ENCODE measurements around the gene PACS2. TPM values are rescaled to one million over a fixed set of nuclear protein-coding genes. Genes with fewer than 3 reads are reported as not detected.
"Not testable (repeated sequence)": the region's sequence is repeated elsewhere in the genome, so short reads cannot be mapped to it uniquely, and the experiment has no call there.

Gene PACS2
- total RNA-seq, 4 donors from 2014 or later: 59.8 to 97.4 (median 71.2) TPM

DNA sequence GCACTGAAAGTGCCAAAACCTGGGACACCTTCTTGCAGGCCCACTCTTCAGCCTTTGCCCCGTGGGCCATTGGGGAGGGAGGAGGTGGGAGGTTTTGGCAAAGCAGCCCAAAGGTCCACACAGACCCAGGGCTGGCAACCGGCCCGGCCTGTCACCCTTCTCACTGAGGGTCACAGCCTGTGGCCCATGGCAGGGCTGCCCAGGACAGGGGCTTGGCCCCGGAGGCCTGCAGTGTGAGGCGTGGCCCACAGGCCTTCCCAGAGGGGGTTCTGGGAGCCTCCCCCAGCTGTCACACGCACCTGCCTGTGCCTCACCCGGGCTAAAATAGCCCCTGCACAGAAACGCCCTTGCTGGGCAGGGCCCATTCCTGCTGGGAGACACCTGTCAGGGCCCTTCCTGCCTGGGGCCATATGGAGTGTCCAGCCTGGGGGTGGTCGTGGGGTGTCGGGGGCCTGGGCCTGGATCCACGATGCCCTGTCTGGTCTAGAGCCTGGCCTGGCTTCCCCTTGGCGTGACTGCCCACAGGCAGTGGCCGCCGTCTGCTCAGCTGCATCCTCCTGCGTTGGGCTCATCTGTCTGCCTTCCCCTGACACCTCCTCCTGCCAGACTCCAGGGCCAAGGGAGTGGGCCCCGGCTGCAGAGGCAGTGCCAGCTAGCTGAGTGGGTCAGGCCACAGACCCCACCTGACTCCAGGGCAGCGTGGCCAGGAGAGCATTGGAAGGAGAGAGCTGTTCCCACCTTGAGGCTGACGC, 19.2 kb downstream of the PACS2 start:
- 40% methylated on average over 1 of the region's 18 CpGs for WGBS

DNA sequence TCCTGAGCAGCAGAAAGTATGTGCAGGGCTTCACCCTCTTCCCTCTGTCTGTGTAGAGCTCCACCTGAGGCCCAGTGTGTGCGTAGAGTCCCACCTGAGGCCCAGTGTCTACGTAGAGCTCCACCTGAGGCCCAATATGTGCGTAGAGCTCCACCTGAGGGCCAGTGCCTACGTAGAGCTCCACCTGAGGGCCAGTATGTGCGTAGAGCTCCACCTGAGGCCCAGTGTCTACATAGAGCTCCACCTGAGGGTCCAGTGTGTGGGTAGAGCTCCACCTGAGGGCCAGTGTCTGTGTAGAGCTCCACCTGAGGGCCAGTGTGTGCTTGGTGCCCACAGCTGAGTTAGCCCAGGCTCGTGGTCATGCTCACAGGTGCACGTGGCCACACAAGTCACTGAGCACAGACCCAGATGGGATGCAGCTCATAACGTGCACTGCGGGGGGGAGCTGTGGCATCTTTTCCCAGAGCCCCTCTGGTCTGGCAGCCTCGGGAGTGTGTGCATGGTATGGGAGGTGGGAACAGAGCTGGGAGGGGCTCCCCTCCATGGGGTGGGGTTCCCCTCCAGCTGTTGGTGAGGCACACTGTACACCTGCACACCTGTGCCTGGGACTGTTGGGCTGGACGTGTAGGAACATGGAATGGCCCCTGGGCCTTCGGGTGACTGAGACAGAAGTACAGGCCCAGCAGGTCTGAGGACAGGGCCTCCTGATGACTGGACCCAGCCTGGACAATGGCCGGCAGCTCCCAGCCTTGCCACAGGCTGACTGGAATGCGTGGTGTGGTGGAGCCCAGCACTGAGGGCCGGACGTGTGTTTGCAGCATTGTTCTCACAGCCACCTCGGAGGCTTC, 20.1 kb downstream of the PACS2 start:
- DNase-seq (ENCODE audit: extremely low spot score): no peak
- H3K4me3 ChIP-seq: no peak overlapping the region
- WGBS: 77% methylated on average over 3 of the region's 17 CpGs
- intact Hi-C loops (cut with DNase I): no loop called here
- TF ChIP-seq, protein P1, sequence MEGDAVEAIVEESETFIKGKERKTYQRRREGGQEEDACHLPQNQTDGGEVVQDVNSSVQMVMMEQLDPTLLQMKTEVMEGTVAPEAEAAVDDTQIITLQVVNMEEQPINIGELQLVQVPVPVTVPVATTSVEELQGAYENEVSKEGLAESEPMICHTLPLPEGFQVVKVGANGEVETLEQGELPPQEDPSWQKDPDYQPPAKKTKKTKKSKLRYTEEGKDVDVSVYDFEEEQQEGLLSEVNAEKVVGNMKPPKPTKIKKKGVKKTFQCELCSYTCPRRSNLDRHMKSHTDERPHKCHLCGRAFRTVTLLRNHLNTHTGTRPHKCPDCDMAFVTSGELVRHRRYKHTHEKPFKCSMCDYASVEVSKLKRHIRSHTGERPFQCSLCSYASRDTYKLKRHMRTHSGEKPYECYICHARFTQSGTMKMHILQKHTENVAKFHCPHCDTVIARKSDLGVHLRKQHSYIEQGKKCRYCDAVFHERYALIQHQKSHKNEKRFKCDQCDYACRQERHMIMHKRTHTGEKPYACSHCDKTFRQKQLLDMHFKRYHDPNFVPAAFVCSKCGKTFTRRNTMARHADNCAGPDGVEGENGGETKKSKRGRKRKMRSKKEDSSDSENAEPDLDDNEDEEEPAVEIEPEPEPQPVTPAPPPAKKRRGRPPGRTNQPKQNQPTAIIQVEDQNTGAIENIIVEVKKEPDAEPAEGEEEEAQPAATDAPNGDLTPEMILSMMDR (IDR thresholded peaks at IDR 0.05): no peak
- no peak for TF ChIP-seq POLR2A (IDR thresholded peaks at IDR 0.05; ENCODE audit: low read depth)
- TF ChIP-seq EP300 (IDR thresholded peaks at IDR 0.05): no peak
- no peak for TF ChIP-seq POLR2AphosphoS5 (IDR thresholded peaks at IDR 0.05)
- H3K27me3 ChIP-seq: no peaks in the 10 kb centered on the region
- H3K4me1 ChIP-seq: peaks cover 53 to 81% (median 68%) of the 10 kb centered on the region in 4 donors
- H3K36me3 ChIP-seq: no peaks in the 10 kb centered on the region
- H3K9me3 ChIP-seq: no peaks in the 10 kb centered on the region
- H3K27ac ChIP-seq (replicated peaks in 1 of 4): no peak overlapping the region

More for the DNA sequence above, 19.2 kb downstream of the PACS2 start:
- DNase-seq (ENCODE audit: extremely low spot score): no peak
- Histone ChIP-seq H3K27ac (replicated peaks in 1 of 4) (no peak overlapping the region), H3K36me3 (no peaks in the 10 kb centered on the region), H3K4me1 (peaks cover 54 to 81% (median 73%) of the 10 kb centered on the region in 4 donors), H3K27me3 (no peaks in the 10 kb centered on the region), H3K9me3 (no peaks in the 10 kb centered on the region), H3K4me3 (no peak overlapping the region)
- TF ChIP-seq POLR2A (IDR thresholded peaks at IDR 0.05; ENCODE audit: low read depth) (no peak), POLR2AphosphoS5 (IDR thresholded peaks at IDR 0.05) (no peak), EP300 (IDR thresholded peaks at IDR 0.05) (no peak)
- TF ChIP-seq, protein P1 (IDR thresholded peaks at IDR 0.05): no peak
- intact Hi-C loops (cut with DNase I): no loop called here

DNA sequence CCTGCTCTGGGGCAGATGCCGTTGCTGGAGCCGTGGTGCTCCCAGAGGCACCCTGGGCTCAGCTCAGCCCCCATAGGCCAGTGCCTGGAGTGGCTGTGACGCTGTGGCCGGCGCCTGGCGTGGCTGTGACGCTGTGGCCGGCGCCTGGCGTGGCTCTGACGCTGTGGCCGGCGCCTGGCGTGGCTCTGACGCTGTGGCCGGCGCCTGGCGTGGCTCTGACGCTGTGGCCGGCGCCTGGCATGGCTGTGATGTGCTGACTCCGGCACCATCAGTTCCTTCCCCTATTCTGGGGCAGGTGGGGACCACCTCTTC, 20.6 kb downstream of the PACS2 start:
- H3K36me3 ChIP-seq; intact Hi-C loops (cut with DNase I); H3K27me3 ChIP-seq; H3K9me3 ChIP-seq; H3K27ac ChIP-seq (replicated peaks in 1 of 4); H3K4me3 ChIP-seq; DNase-seq (ENCODE audit: extremely low spot score): not testable (repeated sequence)
- 96% methylated on average over 18 of the region's 22 CpGs for WGBS
- H3K4me1 ChIP-seq: peaks cover 52 to 81% (median 68%) of the 10 kb centered on the region in 4 donors

DNA sequence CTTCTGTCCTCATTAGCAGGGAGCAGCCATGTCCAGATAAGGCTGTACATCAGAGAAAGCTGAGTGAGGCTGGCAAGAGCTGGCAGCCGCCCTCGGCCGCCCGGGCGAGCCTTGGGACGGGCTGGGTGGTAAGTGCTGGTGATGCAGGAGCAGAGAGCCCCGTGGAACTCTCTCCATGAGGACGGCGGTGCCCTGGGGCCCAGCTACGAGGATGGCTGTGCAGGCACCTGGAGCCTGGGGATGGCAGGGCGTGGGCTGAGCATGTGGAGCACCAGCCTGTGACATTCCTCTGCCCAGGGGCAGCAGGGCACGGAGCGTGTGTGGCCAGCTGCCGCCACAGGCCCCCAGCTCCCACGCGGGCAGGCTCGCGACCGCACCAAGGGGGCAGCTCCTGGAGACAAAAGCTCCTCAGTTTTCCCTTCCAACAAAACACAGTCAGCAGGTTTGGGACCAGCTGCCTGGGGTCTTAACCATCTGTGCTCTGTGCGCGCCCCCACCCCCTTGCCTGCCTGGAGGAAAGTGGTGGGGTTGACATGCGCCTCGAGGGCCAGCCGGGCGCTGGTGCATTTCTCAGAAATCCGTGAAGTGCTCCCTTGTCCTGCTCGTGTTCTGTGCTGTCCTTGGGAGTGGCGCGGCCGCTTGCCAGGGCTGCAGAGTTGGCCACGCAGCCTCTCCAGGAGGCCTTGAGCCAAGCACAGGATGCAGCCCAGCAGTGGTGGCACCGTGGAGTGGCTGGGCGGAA, 21.4 kb downstream of the PACS2 start:
- no peak for DNase-seq (ENCODE audit: extremely low spot score)
- Histone ChIP-seq H3K27ac (replicated peaks in 1 of 4) (no peak overlapping the region), H3K9me3 (no peaks in the 10 kb centered on the region), H3K4me3 (no peak overlapping the region), H3K27me3 (no peaks in the 10 kb centered on the region), H3K36me3 (no peaks in the 10 kb centered on the region), H3K4me1 (peaks cover 52 to 81% (median 68%) of the 10 kb centered on the region in 4 donors)
- intact Hi-C loops (cut with DNase I): no loop called here
- TF ChIP-seq POLR2A (IDR thresholded peaks at IDR 0.05; ENCODE audit: low read depth) (no peak), POLR2AphosphoS5 (IDR thresholded peaks at IDR 0.05) (no peak)
- WGBS: 87% methylated on average over 18 of the region's 33 CpGs

DNA sequence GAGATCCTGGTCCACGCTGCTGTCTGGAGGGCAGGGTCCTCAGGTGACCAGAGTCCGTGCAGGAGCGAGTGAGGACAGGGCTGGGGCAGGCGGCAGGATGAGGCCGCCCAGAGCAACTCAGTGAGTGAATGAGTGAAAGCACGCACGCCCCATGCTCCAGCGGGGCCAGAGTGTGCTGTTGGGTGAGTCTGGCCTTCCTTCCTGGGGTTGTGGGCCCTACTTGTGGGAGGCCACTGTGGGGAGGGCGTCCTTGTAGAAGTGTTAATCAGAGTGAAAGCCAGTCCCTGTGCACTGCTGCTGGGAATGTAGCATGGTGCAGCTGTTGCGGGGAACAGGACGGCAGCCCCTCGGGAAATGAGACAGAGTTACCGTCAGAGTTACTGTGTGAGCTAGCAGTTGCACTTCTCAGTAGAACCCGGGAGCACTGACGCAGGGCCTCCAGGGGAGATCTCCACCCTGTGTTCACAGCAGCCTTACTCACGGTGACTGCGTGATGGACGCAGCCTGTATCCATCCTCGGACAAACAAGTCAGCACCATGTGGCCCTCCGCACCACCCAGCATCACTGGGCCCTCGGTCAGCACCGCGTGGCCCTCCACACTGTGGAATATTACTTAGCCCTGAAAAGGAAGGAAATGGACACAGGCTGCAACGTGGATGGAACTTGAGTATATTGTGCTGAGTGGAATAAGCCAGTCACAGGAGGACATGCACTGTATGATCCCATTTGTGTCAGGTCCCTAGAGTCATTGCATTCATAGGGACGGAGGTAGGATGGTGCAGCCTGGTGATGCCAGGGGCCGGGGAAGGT, 22.1 kb downstream of the PACS2 start:
- Histone ChIP-seq H3K36me3 (no peaks in the 10 kb centered on the region), H3K27ac (replicated peaks in 1 of 4) (no peak overlapping the region), H3K27me3 (no peaks in the 10 kb centered on the region), H3K4me3 (no peak overlapping the region), H3K9me3 (no peaks in the 10 kb centered on the region), H3K4me1 (peaks cover 59 to 87% (median 73%) of the 10 kb centered on the region in 4 donors)
- intact Hi-C loops (cut with DNase I): no loop called here
- WGBS: 97% methylated on average over 22 of the region's 26 CpGs
- no peak for DNase-seq (ENCODE audit: extremely low spot score)
- TF ChIP-seq EP300 (IDR thresholded peaks at IDR 0.05) (no peak), POLR2AphosphoS5 (IDR thresholded peaks at IDR 0.05) (no peak), POLR2A (IDR thresholded peaks at IDR 0.05; ENCODE audit: low read depth) (no peak)
- TF ChIP-seq, protein P1 (IDR thresholded peaks at IDR 0.05): no peak

Measured in esophagus muscularis mucosa (tissue), 4 donors.